HG02571 (cell line): ENCODE results near the gene SNRPD2.
"Not testable (repeated sequence)": the region's sequence is repeated elsewhere in the genome, so short reads cannot be mapped to it uniquely, and the experiment has no call there.

Experiments used
- ATAC-seq: cut with Tn5 transposase; IDR thresholded peaks from one replicate; pipeline ENCODE4 v1.9.1; 2021; ENCODE audit warnings: mild to moderate bottlenecking, moderate library complexity; ENCODE audit not compliant: unreplicated experiment

SNRPD2 gene

GRCh38 chr19:45691516-45692186 lies at the start of gene SNRPD2:
Gene SNRPD2, minus strand, starts transcription at chr19:45691953. Its CDS starts 65 bp downstream, at chr19:45691888.
- peak; percentile 47 for ATAC-seq

DNA sequence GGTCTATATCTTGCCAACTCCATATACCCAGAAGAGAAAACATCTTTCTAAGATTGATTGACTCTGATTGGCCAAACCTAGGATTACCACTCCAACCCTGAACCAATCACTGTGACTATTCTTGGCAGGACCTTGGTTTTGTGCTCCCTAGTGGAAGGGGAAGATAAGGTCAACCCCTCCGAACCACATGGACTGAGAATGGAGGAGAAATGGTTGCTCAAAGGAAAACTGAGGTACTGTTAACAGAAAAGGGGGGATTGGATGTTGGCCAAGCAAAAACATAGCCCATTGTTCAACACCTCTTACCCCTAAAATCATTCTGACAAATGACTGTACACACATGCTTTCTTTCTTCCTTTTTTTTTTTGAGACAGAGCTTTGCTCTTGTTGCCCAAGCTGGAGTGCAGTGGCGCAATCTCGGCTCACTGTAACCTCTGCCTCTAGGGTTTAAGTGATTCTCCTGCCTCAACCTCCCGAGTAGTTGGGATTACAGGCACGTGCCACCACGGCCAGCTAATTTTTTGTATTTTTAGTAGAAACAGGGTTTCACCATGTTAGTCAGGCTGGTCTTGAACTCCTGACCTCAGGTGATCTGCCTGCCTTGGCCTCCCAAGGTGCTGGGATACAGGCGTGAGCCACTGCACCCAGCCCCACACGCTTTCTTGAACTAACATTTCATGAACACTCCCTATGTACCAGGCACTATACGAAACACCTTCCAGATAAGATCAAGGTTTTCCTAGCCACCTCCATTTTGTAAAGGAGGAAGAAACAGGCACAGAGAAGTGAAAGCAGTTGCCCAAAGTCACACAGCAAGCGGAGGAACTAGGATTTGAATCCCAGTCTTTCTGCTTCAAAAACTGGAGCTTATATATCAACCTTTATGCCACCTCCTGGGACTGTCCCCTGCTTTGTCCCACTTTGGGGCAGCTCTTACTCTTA lies 48.0 kb upstream of the SNRPD2 start:
- no peak for ATAC-seq

- no peak for ATAC-seq
These were observed 41.5 kb upstream of the SNRPD2 start, which contains the start of gene MEIOSIN for GRCh38 chr19:45733160-45733810. Gene MEIOSIN, plus strand, starts transcription at chr19:45733439. Its CDS starts 1,938 bp downstream, at chr19:45735377.

DNA sequence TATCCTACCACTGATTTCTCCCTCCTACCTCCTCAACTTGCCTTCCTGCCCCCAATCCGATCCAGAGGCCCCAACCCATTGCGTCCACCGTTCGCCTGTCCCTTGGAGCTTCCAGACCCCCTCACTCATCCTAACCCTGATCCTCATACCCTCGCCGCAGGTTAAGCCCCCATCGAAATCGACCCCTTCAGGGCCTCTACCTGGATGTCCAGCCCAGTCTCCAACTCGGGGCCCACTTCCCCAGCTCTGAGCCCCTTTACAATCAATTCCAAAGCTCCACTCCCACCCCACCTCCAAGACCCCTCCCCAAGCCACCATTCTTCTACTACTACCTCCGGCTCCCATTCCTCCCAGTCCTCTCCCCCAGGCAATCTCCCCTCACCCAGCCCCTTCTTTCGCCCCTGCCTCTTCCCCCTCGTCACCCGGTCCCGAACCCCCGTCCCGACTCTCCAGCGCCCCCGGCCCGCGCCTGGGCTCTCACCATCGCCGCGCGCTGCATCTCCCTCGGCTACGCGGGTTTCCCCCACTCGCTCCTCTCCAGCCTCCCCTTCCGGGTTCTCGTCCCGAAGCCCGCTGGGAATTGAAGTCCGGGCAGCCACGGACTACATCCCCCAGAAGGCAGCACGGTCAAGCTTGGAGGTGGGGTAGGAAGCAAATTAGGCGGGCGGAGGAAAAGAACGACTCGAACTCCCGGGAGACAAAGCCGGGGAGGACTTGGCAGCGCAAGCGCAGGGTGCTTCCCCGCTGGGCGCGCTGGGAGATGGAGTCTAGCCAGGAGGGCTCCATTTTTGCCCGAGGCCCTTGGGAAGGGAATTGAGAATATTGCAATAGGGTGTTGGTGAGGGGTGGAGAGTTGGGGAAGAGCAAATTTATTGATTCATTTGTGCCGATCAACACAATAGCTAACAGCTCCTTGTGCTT lies 38.9 kb upstream of the SNRPD2 start, which contains the start of gene FBXO46:
TSS of gene FBXO46 (minus strand) at position 529 of the 921 bp plus-strand sequence. CDS start 17,401 bp downstream, outside the sequence.
- ATAC-seq: peak; percentile 89

DNA sequence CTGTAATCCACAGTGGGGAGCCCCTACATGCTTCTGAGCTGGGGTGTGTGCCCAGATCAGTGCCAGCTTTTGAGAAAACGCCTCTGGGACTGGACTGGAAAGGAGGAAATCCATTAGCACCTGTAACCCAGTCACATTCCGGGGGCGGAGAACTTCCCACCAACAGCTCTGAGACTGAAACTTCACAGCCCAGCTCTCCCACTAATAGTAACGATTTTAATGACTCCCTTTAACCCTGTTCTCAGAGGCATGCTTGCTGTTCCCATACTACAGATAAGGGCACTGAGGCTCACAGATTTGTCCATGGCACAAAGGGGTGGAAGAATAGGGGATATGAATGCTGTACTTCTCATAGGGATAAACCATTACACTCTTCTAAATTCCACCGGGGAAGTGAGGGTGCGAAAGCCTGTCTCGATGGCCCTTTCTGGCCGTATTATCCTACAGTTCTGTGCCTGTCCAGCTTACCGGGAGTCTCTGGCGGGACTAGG lies 38.1 kb upstream of the SNRPD2 start:
- no peak for ATAC-seq

GRCh38 chr19:45728683-45729082 lies 36.9 kb upstream of the SNRPD2 start:
- not testable (repeated sequence) for ATAC-seq

DNA sequence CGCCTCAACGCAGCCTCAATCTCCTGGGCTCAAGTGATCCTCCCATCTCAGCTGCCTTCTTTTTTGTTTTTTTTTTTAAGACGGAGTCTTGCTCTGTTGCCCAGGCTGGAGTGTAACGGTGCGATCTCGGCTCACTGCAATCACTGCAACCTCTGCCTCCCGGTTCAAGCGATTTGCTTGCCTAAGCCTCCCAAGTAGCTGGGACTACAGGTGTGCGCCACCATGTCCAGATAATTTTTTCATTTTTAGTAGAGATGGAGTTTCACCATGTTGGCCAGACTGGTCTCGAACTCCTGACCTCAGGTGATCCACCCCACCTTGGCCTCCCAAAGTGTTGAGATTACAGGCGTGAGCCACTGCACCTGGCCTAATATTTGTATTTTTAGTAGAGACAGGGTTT lies 28.3 kb upstream of the SNRPD2 start:
- ATAC-seq: not testable (repeated sequence)

- no peak for ATAC-seq
These were observed 26.4 kb upstream of the SNRPD2 start for GRCh38 chr19:45717983-45718650.

DNA sequence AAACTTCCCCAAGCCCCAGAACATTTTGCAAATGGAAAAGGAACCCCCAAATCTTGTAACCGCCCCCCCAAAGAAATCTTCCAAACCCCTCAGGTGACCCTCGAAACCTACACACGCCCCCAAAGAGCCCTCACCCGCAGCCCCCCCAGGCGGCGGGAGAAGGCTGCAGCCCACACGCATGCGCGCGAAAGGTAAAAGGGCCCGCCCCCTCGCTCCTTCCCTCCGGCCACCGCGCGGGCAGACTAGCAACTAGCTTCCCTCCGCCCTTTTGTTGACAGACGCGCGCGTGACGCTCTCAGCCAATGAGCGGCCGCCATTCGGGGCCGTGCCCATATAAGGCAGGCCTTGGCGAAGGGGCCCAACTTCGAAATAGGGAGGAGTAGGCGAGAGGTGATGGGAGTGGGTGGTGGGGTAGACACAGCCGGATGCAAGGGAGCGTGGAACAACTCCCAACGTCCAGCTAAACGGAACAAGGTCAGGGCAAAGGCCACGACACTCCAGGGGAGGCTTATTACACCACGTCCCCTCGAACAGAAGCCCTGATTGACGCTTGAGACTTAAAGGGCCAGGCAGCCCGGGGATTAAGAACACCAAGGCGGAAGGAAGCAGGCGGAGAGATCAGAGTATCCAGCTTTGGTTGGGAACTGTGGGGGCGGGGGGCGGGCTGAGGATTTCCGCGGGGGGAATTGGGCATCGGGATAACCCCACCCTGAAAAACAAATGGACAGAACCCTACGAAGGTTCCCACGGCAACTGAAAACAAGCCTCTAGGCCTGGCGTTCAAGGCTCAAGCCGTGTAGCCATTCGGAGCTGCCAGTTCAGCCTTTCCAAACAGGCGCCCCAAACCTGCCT lies 25.6 kb upstream of the SNRPD2 start:
- peak; percentile 93 for ATAC-seq

DNA sequence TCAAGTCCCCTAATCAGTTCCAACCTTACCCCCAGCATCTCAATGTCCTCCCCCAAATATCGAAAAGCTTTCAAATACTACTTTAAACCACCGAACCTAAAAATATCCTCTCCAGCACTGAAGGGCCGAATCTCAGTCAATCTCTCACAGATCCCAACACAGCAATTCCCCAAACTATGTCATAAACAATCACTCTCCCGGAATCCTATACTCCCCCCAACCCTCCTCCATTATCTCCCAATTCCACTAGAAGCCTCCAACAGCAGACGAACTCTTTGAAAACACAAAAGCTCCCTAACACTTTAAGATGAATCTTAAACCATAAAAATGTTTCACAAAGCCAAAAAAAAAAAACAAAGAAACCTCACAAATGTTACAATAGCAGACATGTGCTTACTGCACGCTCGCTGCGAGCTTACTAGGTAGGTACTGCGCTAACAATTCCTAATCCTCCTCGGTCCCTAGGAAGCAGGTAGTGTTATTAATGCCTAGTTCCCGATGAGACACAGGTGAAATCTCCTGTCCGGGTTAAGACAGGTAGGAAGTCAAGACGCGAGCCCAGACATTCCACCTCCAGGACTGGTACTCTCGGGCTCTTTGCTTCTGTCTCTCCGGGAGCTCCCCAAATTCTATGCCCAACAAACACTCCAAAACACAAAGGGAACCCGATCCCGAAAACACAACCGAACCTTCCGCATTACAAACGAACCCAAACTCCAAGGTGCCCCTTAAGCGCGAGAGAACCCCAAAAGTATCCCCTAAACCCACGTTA lies 24.8 kb upstream of the SNRPD2 start:
- no peak for ATAC-seq

- ATAC-seq: no peak
These were observed 23.4 kb upstream of the SNRPD2 start for GRCh38 chr19:45715139-45715538.

- ATAC-seq: no peak
These were observed 21.4 kb upstream of the SNRPD2 start for GRCh38 chr19:45713141-45713540.

- ATAC-seq: no peak
These were observed 20.9 kb upstream of the SNRPD2 start for GRCh38 chr19:45712699-45713067.

- no peak for ATAC-seq
These were observed 20.3 kb upstream of the SNRPD2 start for GRCh38 chr19:45711851-45712698.

- no peak for ATAC-seq
These were observed 18.8 kb upstream of the SNRPD2 start for GRCh38 chr19:45710356-45711130.
